Measurements from ENCODE around the gene OSBPL9. TPM values are rescaled to one million over a fixed set of nuclear protein-coding genes. Genes with fewer than 3 reads are reported as not detected.
"Not testable (repeated sequence)": the region's sequence is repeated elsewhere in the genome, so short reads cannot be mapped to it uniquely, and the experiment has no call there.

Gene OSBPL9
- total RNA-seq, 1 donor from 2014 or later, result 149 TPM

DNA sequence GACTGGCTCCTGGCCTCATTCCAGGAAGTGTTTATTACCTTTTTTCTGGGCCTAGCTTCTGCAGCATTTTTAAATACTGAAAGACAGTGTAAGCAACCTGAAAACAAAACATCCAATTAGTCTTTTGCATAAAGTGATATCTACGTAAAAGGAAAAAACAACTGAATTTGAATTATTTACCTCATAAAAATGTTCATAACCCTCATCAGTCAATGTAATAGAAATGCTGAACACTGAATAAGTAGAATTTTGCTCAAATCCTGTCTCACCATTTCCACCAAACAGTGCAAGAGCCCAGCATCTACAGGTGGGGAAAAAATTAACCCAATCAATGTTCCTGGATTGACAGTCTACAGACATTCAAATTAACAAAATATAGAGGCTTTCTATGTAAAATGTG, 197.6 kb downstream of the OSBPL9 start:
- no peaks in the 10 kb centered on the region for H3K79me2 ChIP-seq (ENCODE audit: low read depth)
- H4K20me1 ChIP-seq (ENCODE audit: low read depth), result no peaks in the 10 kb centered on the region
- no peak for DNase-seq (ENCODE audit: low spot score)
- Mint-ChIP-seq H3K36me3 (peaks cover 13% of the 10 kb centered on the region), H3K9me3 (no peaks in the 10 kb centered on the region), H3K27me3 (ENCODE audit: insufficient read depth, low read depth) (no peaks in the 10 kb centered on the region), H3K4me1 (no peaks in the 10 kb centered on the region), H3K4me3 (no peak overlapping the region), H3K27ac (no peak overlapping the region)
- H3K4me2 ChIP-seq, result no peak overlapping the region
- H3K9ac ChIP-seq, result no peak overlapping the region
- TF ChIP-seq, protein P1, sequence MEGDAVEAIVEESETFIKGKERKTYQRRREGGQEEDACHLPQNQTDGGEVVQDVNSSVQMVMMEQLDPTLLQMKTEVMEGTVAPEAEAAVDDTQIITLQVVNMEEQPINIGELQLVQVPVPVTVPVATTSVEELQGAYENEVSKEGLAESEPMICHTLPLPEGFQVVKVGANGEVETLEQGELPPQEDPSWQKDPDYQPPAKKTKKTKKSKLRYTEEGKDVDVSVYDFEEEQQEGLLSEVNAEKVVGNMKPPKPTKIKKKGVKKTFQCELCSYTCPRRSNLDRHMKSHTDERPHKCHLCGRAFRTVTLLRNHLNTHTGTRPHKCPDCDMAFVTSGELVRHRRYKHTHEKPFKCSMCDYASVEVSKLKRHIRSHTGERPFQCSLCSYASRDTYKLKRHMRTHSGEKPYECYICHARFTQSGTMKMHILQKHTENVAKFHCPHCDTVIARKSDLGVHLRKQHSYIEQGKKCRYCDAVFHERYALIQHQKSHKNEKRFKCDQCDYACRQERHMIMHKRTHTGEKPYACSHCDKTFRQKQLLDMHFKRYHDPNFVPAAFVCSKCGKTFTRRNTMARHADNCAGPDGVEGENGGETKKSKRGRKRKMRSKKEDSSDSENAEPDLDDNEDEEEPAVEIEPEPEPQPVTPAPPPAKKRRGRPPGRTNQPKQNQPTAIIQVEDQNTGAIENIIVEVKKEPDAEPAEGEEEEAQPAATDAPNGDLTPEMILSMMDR (IDR thresholded peaks at IDR 0.05), result no peak
- no peak for TF ChIP-seq EZH2 (IDR thresholded peaks at IDR 0.05)
- TF ChIP-seq EZH2phosphoT487 (IDR thresholded peaks at IDR 0.05), result no peak
- no peaks in the 10 kb centered on the region for H3K27me3 ChIP-seq
- peaks cover 3% of the 10 kb centered on the region for H3K36me3 ChIP-seq
- H3K27ac ChIP-seq, result no peak overlapping the region
- H3K4me3 ChIP-seq, result no peak overlapping the region
- H3K9me3 ChIP-seq (ENCODE audit: low read depth), result no peaks in the 10 kb centered on the region
- no peaks in the 10 kb centered on the region for H3K4me1 ChIP-seq
- no peak overlapping the region for H2AFZ ChIP-seq (replicated peaks)
- no peaks in the 10 kb centered on the region for H3F3A ChIP-seq (ENCODE audit: low read depth)

DNA sequence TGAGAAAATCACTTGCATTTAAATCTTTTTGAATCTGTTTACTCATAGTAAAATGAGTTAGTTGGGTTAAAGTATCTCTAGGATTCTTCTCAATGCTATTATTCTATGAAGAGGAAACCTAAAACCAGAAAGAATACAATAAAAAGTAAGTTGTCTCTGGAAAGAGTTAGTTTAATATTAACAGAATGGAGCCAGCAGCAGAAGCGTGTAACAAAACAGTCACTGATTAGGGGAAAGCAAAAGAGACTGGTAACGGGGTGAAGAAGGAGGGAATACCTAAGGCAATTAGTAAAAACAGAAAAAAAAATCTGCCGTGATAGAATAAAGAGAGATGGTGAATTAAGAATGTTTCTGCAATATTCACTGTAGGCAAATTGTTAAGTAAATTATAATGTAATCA, 201.6 kb downstream of the OSBPL9 start:
- H2AFZ ChIP-seq (replicated peaks), result no peak overlapping the region
- no peaks in the 10 kb centered on the region for H3F3A ChIP-seq (ENCODE audit: low read depth)
- H3K9me3 Mint-ChIP-seq, result no peaks in the 10 kb centered on the region
- H3K79me2 ChIP-seq (ENCODE audit: low read depth), result no peaks in the 10 kb centered on the region
- DNase-seq (ENCODE audit: low spot score), result no peak
- H3K27me3 ChIP-seq, result no peaks in the 10 kb centered on the region
- H3K9ac ChIP-seq, result no peak overlapping the region
- H4K20me1 ChIP-seq (ENCODE audit: low read depth), result no peaks in the 10 kb centered on the region
- H3K27ac ChIP-seq, result no peak overlapping the region
- no peaks in the 10 kb centered on the region for H3K4me1 Mint-ChIP-seq
- no peaks in the 10 kb centered on the region for H3K9me3 ChIP-seq (ENCODE audit: low read depth)
- H3K36me3 ChIP-seq, result peaks cover 20% of the 10 kb centered on the region
- no peak overlapping the region for H3K4me2 ChIP-seq
- no peaks in the 10 kb centered on the region for H3K4me1 ChIP-seq
- TF ChIP-seq EZH2 (IDR thresholded peaks at IDR 0.05), result no peak
- TF ChIP-seq EZH2phosphoT487 (IDR thresholded peaks at IDR 0.05), result no peak
- TF ChIP-seq, protein P1 (IDR thresholded peaks at IDR 0.05), result no peak
- H3K27me3 Mint-ChIP-seq (ENCODE audit: insufficient read depth, low read depth), result no peaks in the 10 kb centered on the region
- no peak overlapping the region for H3K4me3 Mint-ChIP-seq
- H3K36me3 Mint-ChIP-seq, result peaks cover 10% of the 10 kb centered on the region
- H3K4me3 ChIP-seq, result no peak overlapping the region
- H3K27ac Mint-ChIP-seq, result no peak overlapping the region

DNA sequence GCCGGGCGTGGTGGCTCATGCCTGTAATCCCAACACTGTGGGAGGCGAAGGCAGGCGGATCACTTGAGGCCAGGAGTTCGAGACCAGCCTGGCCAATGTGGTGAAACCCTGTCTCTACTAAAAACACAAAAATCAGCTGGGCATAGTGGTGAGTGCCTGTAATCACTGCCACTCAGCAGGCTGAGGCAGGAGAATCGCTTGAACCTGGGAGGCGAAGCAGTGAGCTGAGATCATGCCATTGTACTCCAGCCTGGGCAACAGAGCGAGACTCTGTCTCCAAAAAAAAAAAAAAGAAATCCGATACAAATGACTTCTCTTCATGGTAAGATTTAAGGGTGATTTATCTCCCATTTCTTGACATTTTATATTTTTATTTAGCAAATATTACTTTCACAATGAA, 202.1 kb downstream of the OSBPL9 start:
- H3K4me2 ChIP-seq; H3K4me1 Mint-ChIP-seq; DNase-seq (ENCODE audit: low spot score); H3K4me3 ChIP-seq; H3K36me3 Mint-ChIP-seq; H3K27ac ChIP-seq; H3K9me3 ChIP-seq (ENCODE audit: low read depth); H3K9me3 Mint-ChIP-seq; H3K27ac Mint-ChIP-seq; H2AFZ ChIP-seq (replicated peaks); H3K4me3 Mint-ChIP-seq; H3K79me2 ChIP-seq (ENCODE audit: low read depth); H3F3A ChIP-seq (ENCODE audit: low read depth); H3K27me3 ChIP-seq; H3K27me3 Mint-ChIP-seq (ENCODE audit: insufficient read depth, low read depth); H4K20me1 ChIP-seq (ENCODE audit: low read depth); H3K4me1 ChIP-seq; H3K9ac ChIP-seq: not testable (repeated sequence)
- peaks cover 21% of the 10 kb centered on the region for H3K36me3 ChIP-seq

DNA sequence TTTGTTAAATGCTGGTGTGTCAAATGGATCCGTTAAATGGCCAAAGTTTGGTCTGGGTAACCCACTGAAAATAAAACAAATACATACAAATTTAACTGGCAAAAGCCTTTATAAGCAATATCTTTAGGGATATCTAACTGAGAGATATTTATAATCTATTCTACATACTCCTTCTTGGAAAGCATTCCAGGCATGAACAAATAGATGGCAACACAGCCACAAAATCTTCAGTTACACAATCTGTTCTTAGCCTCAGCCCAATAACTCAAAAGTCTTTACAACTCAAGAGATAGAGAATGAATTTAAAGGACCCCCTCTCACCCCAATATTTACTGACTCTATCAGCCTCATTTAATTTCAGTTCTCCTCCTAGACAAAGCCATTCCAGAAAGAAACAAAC, 202.9 kb downstream of the OSBPL9 start:
- Histone ChIP-seq H3K27ac (no peak overlapping the region), H3K36me3 (peaks cover 21% of the 10 kb centered on the region), H4K20me1 (ENCODE audit: low read depth) (no peaks in the 10 kb centered on the region), H2AFZ (replicated peaks) (no peak overlapping the region), H3K9ac (no peak overlapping the region), H3K9me3 (ENCODE audit: low read depth) (no peaks in the 10 kb centered on the region), H3K4me2 (no peak overlapping the region), H3K79me2 (ENCODE audit: low read depth) (no peaks in the 10 kb centered on the region), H3K4me3 (no peak overlapping the region), H3F3A (ENCODE audit: low read depth) (no peaks in the 10 kb centered on the region), H3K27me3 (no peaks in the 10 kb centered on the region), H3K4me1 (no peaks in the 10 kb centered on the region)
- H3K9me3 Mint-ChIP-seq, result no peaks in the 10 kb centered on the region
- no peak overlapping the region for H3K4me3 Mint-ChIP-seq
- H3K27me3 Mint-ChIP-seq (ENCODE audit: insufficient read depth, low read depth), result no peaks in the 10 kb centered on the region
- no peak for DNase-seq (ENCODE audit: low spot score)
- no peaks in the 10 kb centered on the region for H3K4me1 Mint-ChIP-seq
- TF ChIP-seq, protein P1 (IDR thresholded peaks at IDR 0.05), result no peak
- no peak for TF ChIP-seq EZH2 (IDR thresholded peaks at IDR 0.05)
- no peak for TF ChIP-seq EZH2phosphoT487 (IDR thresholded peaks at IDR 0.05)
- no peak overlapping the region for H3K27ac Mint-ChIP-seq
- peaks cover 4% of the 10 kb centered on the region for H3K36me3 Mint-ChIP-seq
